OCI-LY7 (cell line): Measurements from ENCODE around the gene C1orf174. TPM values are rescaled to one million over a fixed set of nuclear protein-coding genes. Genes with fewer than 3 reads are reported as not detected.

Experiments used
- BruUV-seq: library from RNA; stranded (reverse); fragments of 400-500 nt; replicated peaks from 2 replicates; lab custom pipeline; 2021; lab: Mats Ljungman, UMichigan
- CTCF ChIA-PET: fragments of 300-600 bp; sonication (Branson Sonifier 250); formaldehyde crosslinking; loops from one replicate; lab custom pipeline; 2022; ENCODE audit warnings: antibody characterized with exemption; ENCODE audit not compliant: unreplicated experiment; lab: Charles Lee
- POLR2A ChIA-PET: fragments of 300-600 bp; sonication (Branson Sonifier 250); formaldehyde crosslinking; loops from one replicate; lab custom pipeline; 2022; ENCODE audit warnings: antibody characterized with exemption; lab: Charles Lee
- DNase-seq: peaks from one replicate; pipeline ENCODE4 v3.0.0-alpha.2; 2015; ENCODE audit warnings: low spot score
- H2AFZ ChIP-seq: fragments of 200-600 bp; sonication (generic), shearing (Covaris generic); 2 replicates; pipeline ENCODE4 v1.6.1; 2014; ENCODE audit warnings: mild to moderate bottlenecking, antibody characterized with exemption, low read length, moderate library complexity
- H3K27ac ChIP-seq: fragments of 200-600 bp; sonication (generic); 2 replicates; pipeline ENCODE4 v1.5.1; 2014; ENCODE audit warnings: mixed run types, low read depth, mild to moderate bottlenecking, moderate library complexity, low read length, inconsistent platforms; ENCODE audit not compliant: poor library complexity, severe bottlenecking
- H3K36me3 ChIP-seq: fragments of 200-600 bp; sonication (generic); 2 replicates; pipeline ENCODE4 v1.6.1; 2014; ENCODE audit warnings: mild to moderate bottlenecking, antibody characterized with exemption, low read length, moderate library complexity, mixed read lengths; ENCODE audit not compliant: insufficient read depth
- H3K4me1 ChIP-seq: fragments of 200-600 bp; sonication (generic); 2 replicates; pipeline ENCODE4 v1.5.1; 2014; ENCODE audit warnings: mild to moderate bottlenecking, low read length; ENCODE audit not compliant: insufficient read depth, poor library complexity, severe bottlenecking
- H3K4me2 ChIP-seq: fragments of 200-600 bp; sonication (generic); 2 replicates; pipeline ENCODE4 v1.6.1; 2014; ENCODE audit warnings: mild to moderate bottlenecking, low read length
- H3K4me3 ChIP-seq: fragments of 200-600 bp; sonication (generic); 2 replicates; pipeline ENCODE4 v1.5.1; 2014; ENCODE audit warnings: mild to moderate bottlenecking, low read depth, low read length; ENCODE audit not compliant: poor library complexity, severe bottlenecking
- H3K79me2 ChIP-seq: fragments of 200-600 bp; sonication (generic); 2 replicates; pipeline ENCODE4 v1.6.1; 2016; ENCODE audit warnings: low read depth, mild to moderate bottlenecking, low read length, moderate library complexity, mixed read lengths; ENCODE audit not compliant: insufficient read depth
- H3K9me2 ChIP-seq: fragments of 200-600 bp; sonication (generic); 2 replicates; pipeline ENCODE4 v1.6.1; 2016; ENCODE audit warnings: mild to moderate bottlenecking, low read length, mixed read lengths; ENCODE audit not compliant: insufficient read depth
- H3K9me3 ChIP-seq: fragments of 200-600 bp; sonication (generic); 2 replicates; pipeline ENCODE4 v1.6.1; 2014; ENCODE audit warnings: mild to moderate bottlenecking, mixed run types, low read length, mixed read lengths
- H4K20me1 ChIP-seq: fragments of 200-600 bp; sonication (generic); 2 replicates; pipeline ENCODE4 v1.6.1; 2014; ENCODE audit warnings: mild to moderate bottlenecking, antibody characterized with exemption, low read length, moderate library complexity, mixed read lengths; ENCODE audit not compliant: insufficient read depth
- CTCF ChIP-seq: fragments of 200-600 bp; sonication (generic); conservative IDR thresholded peaks from 2 replicates; pipeline ENCODE4 v1.5.1; 2014; ENCODE audit warnings: mild to moderate bottlenecking, antibody characterized with exemption, low read length, moderate library complexity, mixed read lengths
- EZH2phosphoT487 ChIP-seq: fragments of 200-600 bp; sonication (generic); IDR thresholded peaks from 2 replicates; pipeline ENCODE4 v1.6.1; 2018; ENCODE audit warnings: low read depth, borderline replicate concordance, mild to moderate bottlenecking, mixed run types, antibody characterized with exemption, low read length, moderate library complexity, mixed read lengths
- intact Hi-C: fragments of 100-400 bp; cut with micrococcal nuclease; formaldehyde crosslinking; loops from one replicate; pipeline ENCODE4 v1.10.0; 2022; ENCODE audit not compliant: unreplicated experiment
- total RNA-seq, 2 experiments: library from RNA; depleted of rRNA in 1 of 2; stranded (reverse); fragments of >200 nt in 1 of 2; shearing (Covaris generic) in 1 of 2; gene quantifications; 2 replicates each; pipeline ENCODE4 v1.2.3, GENCODE V29; 2014 to 2022

C1orf174 gene
- total RNA-seq, 2 experiments from 2014 or later, result 39.0 to 59.5 TPM

GRCh38 chr1:3884966-3885365 is 15.1 kb downstream of the C1orf174 start:
- ChIA-PET CTCF (no interaction called here), POLR2A (no interaction called here)

GRCh38 chr1:3883194-3883925 is 16.7 kb downstream of the C1orf174 start:
- intact Hi-C loops, result no loop called here
- H3K4me1 ChIP-seq, result peaks cover 10% of the 10 kb centered on the region
- no peaks in the 10 kb centered on the region for H3K9me3 ChIP-seq
- no peaks in the 10 kb centered on the region for H3K79me2 ChIP-seq
- no peak overlapping the region for H2AFZ ChIP-seq
- no peak overlapping the region for H3K27ac ChIP-seq
- H3K4me2 ChIP-seq, result no peak overlapping the region
- no peak for DNase-seq
- CTCF ChIA-PET, result no interaction called here
- BruUV-seq, result no TSS peak
- POLR2A ChIA-PET, result no interaction called here
- no peak for TF ChIP-seq CTCF
- TF ChIP-seq EZH2phosphoT487, result no peak
- H4K20me1 ChIP-seq, result no peaks in the 10 kb centered on the region
- H3K9me2 ChIP-seq, result no peaks in the 10 kb centered on the region
- H3K4me3 ChIP-seq, result no peak overlapping the region
- H3K36me3 ChIP-seq, result peaks cover 69% of the 10 kb centered on the region

More at GRCh38 chr1:3884966-3885365, 15.1 kb downstream of the C1orf174 start:
- Histone ChIP-seq H3K4me3 (no peak overlapping the region), H3K4me1 (peaks cover 10% of the 10 kb centered on the region), H3K9me3 (no peaks in the 10 kb centered on the region), H4K20me1 (no peaks in the 10 kb centered on the region), H3K4me2 (no peak overlapping the region), H3K27ac (no peak overlapping the region), H3K9me2 (no peaks in the 10 kb centered on the region), H2AFZ (no peak overlapping the region), H3K79me2 (no peaks in the 10 kb centered on the region), H3K36me3 (peaks cover 67% of the 10 kb centered on the region)
- BruUV-seq, result TSS peak; percentile 77
- intact Hi-C loops, result no loop called here
- DNase-seq, result no peak
- TF ChIP-seq CTCF, result no peak

GRCh38 chr1:3881193-3881480 is 18.9 kb downstream of the C1orf174 start:
- Histone ChIP-seq H3K4me3 (no peak overlapping the region), H3K79me2 (no peaks in the 10 kb centered on the region), H3K9me2 (no peaks in the 10 kb centered on the region), H3K4me2 (no peak overlapping the region; the same call in 1 of the 2 replicates), H3K9me3 (no peaks in the 10 kb centered on the region), H4K20me1 (no peaks in the 10 kb centered on the region), H2AFZ (no peak overlapping the region), H3K36me3 (peaks cover 54% of the 10 kb centered on the region), H3K27ac (peak overlapping the region; percentile 19), H3K4me1 (peaks cover 10% of the 10 kb centered on the region)
- CTCF ChIA-PET, result no interaction called here
- intact Hi-C loops, result no loop called here
- DNase-seq, result peak; percentile 21
- no TSS peak for BruUV-seq
- TF ChIP-seq CTCF (no peak), EZH2phosphoT487 (no peak)
- POLR2A ChIA-PET, result interaction anchor here (0.5 kb wide), 1 partner anchor 709 kb away, joined by 3 read pairs; no protein-coding TSS in a partner anchor
